ENCODE measurements around the gene MINDY4B.

DNA sequence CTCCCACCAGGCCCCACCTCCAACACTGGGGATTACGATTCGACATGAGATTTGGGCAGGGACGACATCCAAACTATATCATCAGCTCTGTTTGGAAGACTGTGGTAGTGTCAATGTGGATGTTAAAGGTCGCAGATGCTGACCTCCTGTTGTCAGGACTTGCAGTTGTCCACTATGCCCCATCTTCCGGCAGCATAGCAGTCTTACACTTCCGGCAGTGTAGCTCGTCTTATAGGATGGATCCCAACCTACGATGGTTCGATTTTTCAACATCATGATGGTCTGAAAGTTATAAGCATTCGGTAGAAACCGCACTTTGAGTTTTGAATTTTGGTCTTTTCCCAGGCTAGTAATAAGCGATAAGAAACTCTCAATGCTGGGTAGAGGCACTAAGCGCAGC is 46.7 kb upstream of the MINDY4B start:
- TF ChIP-seq PAX5 (IDR thresholded peaks at IDR 0.05; ENCODE audit: insufficient read depth, low read length, severe bottlenecking) (no peak), POLR2A (IDR thresholded peaks at IDR 0.05; ENCODE audit: low read depth, low read length) (no peak)

Data from GM12891 (cell line).